Stimulated activated CD8-positive, alpha-beta memory T cell treated with anti-CD3 and anti-CD28 coated beads, Interleukin-4, amount 100 ng/mL, for 48 hours (primary cell): ENCODE data around the gene SCUBE1.
A peak's percentile ranks its signal among the peaks of the same experiment; 100 is the strongest.
"Not testable (repeated sequence)": the region's sequence is repeated elsewhere in the genome, so short reads cannot be mapped to it uniquely, and the experiment has no call there.

Source experiments
- DNase-seq: peaks from one replicate; pipeline ENCODE4 v3.0.0-alpha.2; 2020

SCUBE1 gene

DNA sequence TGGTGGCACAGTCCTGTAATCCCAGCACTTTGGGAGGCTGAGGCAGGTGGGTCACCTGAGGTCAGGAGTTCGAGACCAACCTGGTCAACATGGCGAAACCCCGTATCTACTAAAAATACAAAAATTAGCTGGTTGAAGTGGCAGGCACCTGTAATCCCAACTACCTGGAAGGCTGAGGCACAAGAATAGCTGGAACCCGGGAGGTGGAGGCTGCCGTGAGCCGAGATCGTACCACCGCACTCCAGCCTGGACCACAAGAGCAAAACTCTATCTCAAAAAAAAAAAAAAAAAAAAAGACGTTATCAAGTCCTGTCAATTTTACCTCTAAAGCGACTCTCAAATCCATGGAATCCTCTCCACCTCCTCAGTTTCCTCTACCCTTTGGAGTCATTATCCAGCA lies 12.5 kb upstream of the SCUBE1 start:
- DNase-seq = not testable (repeated sequence)

DNA sequence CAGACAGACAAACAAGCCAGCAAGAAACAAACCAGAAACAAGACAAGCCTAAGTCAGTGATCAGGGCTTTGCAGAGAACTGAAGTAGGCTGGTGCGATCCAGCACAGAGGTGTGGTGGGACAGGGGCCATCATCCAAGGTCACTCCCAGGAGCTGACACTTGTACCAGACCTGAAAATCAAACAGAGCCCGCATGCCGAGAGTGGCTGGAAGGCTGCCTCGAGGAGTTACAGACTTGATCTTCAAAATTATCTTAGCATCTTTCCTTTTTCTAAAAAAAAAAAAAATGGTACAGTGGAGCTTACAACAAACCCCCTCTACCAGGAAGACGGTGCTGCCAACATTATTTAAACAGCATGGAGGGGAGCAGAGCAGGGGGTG lies 8.8 kb upstream of the SCUBE1 start:
- DNase-seq = no peak

DNA sequence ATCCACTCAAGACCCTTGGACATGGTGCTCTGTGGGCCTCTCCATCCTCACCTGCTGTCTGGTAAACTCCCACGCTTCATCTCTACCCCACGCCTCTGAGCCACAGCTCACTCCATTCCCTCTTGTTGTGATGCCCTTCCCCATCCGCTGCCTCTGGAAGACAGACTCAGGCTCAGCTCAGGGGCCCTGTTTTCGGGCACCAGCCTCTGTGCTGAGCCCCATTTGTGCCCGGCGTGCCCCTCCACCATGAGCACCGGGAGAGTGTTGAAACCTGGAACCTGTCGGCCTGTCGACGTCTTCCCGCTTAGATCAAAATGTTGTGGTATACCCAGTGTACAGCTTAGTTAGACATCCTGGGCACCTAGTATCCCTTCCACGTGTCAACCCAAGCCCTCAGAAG lies 6.5 kb upstream of the SCUBE1 start:
- no peak for DNase-seq

DNA sequence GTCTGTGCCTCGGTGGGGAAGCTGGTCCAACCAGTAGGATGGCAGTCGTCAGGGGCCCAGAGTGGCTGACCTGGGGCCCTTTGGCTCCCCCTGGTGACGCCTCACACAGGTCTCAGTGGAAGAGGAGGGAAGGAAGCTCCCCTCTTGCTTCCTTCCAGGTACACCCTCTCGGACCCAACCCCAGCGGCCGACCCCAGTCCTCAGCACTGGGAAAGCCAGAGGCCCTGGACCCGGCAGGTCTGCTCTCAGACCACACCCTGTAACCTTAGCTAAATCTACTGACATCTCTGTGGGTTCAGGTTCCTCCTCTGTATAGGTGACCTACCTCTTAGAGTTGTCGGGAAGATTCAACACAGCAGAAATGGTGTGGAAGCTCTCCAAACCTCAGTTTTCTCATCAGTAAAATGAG lies 3.4 kb upstream of the SCUBE1 start:
- DNase-seq = peak; percentile 81

DNA sequence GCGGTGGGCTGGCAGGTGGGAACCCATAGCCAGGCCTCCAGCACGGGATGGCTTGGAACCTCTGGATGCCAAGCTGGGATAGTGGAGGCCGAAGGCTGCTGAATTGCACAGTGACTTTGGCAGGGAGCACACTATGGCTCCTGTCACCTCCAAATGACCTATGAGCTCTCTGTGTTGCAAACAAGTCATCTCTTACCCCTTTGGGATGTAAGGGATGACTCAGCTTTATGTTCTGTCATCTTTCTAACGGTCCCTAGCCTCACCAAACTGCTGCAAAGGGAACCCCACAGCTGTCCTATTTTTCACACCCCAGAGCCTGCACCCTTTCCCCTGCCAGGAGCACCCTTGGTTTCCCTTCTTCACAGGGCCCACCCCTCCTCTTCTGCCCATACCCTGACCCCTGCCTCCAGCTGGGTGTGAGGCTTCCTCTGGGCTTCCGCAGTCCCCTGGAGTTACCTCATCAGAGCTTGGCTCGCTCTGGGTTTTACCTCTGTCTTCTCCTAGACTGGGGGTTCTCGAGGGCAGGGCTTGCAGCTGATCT lies 2.7 kb upstream of the SCUBE1 start:
- no peak for DNase-seq

DNA sequence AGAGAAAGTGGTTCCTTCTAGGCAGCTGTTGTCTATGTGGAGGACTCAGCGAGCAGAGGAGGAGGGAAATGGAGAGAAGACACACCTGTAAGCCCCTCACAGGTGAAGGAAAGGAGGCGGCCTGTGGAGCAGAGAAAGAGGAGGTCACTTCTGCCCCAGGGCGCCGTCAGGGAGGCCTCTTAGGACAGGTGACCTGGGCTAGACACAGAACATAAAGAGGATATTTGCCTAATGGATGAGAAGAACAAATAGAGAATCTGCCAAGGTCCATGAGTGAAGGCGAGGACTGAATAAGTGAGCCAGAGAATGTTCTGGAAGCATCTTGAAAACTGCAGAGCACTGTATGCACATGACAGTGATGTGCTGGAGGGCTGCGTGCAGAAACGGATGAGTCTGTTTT lies 2.2 kb upstream of the SCUBE1 start:
- DNase-seq = no peak

DNA sequence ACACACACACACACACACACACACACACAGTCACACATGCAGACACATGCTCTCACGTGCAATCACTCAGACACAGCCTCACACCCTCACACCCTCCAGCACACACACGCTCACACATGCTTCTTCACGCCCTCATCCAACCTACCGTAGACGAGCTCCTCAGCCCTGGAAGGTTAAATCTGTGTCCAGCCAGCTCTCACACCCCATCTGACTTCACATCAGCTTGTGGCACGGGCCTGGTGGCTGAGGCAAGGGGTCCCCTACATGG lies 1.3 kb upstream of the SCUBE1 start:
- no peak for DNase-seq

DNA sequence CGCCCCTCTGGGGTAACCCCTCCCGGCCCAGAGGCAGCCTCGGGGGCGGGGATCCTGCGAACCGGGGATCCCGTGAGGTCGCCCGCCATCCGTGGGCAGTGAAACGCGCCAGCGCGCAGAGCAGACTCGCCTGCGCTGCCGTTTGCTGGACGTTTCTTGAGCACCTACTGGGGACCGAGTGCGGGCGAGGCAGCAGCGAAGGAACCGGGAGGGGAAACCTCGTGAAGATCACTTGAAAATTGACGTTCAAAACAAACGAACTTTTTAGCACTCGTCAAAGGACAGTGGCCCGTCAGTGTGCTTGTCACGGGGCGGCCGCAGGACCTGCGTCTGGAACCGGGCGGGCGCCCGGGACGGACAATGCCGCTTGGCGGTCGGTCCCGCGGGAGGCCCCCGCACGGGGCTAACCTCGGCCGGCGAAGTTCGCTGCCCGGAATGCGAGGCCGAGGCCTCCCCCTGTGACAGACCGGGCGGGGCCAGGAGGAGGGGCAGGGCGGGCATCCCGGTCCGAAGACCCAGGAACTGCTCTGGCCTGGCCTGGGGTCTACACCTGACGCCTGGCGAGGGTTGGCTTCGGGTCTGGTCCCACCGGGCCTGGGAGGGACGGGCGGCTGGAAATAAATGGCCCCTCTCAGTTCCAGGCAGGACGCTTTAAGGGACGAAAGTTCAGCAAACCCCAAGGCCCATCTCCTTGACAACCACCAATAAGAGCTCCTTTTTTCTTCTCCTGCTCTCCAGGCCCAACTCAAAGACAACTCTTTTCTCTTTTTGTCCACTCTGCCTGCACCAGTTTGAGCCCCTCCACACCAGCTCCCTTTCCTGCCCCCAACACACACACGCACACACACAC lies 723 bp upstream of the SCUBE1 start:
- no peak for DNase-seq

DNA sequence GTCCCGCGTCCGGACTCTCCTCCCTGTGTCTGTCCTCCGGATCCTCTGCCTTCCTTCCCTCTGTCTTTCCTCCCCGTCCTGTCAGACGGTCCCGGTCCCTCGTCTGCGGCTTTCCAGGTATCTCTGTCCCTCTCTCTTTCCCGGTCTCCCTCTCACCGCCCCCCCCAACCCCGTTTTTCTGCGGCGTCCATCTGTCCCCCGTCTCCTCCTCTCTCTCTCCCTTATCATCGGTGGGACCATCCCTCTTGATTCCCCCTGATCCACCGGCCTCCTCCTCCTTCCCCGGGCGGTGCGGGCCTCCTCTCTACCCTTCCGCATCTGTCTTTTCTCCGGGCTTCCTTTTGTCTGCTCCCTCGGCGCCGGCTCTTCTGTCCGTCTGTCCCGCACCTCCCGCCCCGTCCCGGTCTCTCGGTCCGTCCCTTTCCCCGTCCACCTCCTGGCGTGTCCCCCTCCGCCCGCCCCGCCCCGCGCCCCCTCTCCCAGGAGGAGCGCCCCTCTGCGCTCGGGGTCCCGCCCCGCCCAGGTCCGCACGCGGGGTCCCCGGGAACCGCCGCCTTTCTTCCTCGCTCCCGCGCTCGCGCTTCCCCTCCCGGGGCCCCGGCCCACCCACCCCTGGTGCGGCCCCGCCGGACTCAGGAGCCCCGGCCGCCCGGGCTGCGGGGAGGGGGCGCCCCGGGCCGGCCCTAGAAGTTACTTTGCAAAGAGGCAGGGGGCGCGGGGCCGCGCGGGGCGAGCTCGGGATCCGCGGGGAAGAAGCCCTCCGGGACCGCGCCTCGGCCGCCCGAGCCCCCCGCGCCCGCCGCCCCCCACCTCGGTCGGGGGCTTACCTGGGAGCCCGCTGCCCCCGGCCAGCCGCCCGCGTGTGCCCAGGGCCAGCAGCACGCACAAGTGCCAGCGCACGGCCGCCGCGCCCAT lies 568 bp downstream of the SCUBE1 start:
- DNase-seq = no peak

DNA sequence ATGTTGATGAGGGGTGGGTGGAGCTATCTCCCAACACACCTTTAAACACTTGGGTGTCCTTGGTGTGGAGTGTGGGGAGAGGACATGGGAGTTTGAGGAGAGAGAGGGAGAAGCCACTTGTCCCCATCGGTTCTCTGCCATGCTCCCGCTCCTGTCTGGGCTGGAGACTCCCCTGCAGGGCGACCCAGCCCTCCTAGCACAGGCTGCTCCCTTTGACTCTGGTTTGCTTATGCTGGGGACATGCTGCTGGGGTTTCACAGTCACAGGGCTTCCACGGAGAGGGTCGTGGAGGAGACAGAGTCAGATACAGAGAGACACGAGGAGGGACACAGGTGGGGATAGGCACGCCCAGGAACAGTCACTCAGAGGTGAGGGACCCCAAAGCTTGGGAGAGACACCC lies 1.6 kb downstream of the SCUBE1 start:
- DNase-seq = no peak

DNA sequence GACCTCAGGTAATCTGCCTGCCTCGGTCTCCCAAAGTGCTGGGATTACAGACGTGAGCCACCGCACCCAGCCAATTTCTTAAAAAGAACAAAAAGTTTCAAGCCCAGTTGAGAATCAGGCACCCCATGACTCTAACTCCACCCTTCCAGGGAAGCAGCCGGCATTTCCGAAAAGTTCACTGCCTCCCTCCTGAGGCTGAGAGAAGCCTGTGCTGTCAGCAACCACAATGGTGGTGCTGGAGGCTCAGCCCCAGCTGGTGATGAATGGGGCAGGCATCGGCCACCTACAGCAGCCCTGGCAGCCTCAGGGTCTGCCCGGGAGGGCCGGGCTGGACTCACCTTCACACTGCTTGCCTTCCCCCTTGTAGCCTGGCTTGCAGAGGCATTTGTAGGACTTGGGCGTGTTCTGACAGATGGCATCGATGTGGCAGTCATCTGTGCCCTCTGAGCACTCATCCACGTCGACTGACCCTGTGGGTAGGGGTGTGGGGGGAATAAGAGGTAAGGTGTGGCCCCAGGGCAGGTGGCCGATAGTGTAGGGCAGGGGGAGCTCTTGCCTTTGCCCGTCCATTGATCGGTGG lies 4.3 kb downstream of the SCUBE1 start:
- DNase-seq = no peak

DNA sequence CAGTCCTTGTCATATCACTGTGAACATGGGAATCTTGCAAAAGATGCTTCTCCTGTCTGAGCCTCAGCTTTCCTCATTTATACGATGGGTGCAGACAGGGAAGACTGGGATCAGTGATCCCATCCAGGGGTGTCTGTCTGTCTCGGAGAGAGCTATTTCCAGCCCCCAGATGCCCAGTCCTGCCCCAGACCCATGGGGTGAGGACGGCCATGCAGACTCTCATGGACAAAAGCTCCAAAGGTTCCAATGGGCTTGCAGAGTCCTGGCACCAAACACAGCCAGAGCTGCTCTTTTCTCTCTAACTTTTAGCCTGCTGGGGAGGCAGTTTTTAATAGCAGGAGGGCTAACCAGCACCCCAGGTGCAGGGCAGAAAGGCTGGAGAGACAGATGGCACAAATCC lies 5.2 kb downstream of the SCUBE1 start:
- no peak for DNase-seq

DNA sequence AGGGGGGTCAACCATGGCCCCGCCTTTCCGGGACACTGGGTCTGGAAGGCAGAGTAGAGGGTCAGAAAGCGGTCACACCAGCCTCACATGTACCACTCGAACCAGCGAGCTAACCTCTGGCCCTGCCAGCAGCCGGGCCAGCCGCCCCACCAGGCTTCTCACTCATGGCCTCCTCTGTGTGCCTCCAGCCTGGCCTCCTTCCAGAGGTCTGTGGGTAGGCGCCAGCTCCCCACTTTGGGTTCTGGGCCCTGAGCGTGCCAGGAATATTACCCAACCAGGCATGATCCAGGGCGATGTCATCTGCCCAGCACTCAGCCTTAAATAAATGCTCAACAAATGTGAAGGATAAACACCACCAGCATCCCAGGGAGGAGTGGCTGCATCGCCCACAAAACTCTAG lies 5.8 kb downstream of the SCUBE1 start:
- DNase-seq = no peak

DNA sequence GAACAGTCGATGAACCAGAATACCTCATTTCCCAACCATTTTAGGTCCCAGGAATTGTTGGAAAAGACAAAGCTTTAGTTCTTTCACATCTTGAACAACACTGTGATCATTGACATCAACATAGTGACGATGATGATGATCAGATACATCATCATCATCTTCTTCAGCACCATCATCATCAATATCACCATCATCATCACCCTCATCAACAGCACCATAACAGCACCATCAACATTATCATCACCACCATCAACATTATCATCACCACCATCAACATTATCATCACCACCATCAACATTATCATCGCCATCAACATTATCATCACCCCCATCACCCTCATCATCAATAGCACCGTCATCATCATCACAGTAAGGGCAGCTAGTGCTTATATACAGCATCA lies 8.8 kb downstream of the SCUBE1 start:
- DNase-seq = no peak

DNA sequence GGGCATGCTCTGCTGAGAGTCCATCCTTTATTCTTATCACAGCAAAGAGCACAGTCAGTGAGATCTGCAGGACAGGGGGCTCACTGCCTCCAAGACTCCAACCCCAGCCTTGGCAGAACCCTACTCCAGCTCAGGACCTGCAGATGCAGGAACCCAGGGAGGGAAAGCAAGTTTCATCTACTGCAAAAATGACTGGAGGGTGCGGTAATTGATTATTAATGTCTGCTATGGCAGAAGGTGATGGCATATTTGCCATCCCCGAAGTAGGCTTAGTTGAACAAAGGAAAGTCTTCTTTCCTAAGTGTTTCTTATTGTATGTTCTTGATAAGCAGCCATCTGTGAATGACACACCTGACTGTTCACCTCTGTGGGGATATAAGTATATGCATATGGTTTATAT lies 9.2 kb downstream of the SCUBE1 start:
- no peak for DNase-seq

DNA sequence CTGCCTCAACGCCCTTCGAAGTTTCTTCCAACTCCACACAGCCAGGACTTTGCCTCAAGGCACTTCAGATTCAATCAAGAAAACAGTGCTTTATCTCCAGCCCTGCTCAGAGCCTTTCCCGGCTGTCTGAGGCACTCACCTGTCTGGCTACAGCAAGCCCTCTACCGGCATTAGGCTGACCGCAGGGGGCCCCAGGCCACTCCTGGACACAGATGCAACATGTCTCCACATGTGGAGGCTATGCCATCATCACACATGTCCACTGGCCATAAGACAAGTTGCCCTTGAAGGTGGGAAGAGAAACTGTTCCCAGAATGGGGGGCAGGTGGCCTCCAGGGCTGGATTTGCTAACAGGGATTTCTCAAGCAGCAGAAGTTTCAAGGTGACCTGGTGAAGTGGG lies 10.0 kb downstream of the SCUBE1 start:
- DNase-seq = no peak

DNA sequence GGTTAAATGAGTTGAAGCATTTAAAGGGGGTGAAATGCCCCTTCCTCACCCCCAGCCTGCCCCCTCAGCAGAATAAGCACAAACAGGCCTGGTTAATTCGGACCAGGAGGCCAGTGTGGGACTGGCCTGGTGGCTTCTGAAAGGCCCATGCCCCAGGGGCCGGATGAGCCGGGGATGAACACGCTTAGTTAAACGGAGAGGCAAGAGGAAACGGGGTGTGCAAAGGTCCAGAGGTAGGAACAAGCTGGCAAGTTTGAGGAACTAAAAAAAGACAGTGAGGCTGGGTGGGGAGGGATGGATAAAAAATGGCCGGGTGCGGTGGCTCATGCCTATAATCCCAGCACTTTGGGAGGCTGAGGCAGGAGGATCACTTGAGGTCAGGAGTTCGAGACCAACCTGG lies 11.5 kb downstream of the SCUBE1 start:
- DNase-seq = no peak

DNA sequence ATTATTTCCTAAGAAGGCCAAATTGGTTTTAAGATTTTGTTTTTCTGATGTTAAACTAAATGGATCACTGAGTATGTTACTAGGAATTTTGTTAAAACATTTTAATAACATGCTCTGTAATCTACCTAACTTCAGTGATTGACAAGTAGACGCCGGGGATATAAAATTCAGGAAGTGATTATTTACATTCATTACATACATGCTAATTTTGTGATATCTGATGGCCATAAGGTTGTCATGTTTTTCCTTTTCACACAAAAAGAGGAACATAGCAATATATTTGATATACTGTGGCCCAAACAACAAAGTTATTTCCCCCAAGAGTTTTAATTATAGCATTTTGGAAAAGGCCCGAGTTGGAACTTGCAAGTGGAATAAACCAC lies 12.1 kb downstream of the SCUBE1 start:
- DNase-seq = no peak

DNA sequence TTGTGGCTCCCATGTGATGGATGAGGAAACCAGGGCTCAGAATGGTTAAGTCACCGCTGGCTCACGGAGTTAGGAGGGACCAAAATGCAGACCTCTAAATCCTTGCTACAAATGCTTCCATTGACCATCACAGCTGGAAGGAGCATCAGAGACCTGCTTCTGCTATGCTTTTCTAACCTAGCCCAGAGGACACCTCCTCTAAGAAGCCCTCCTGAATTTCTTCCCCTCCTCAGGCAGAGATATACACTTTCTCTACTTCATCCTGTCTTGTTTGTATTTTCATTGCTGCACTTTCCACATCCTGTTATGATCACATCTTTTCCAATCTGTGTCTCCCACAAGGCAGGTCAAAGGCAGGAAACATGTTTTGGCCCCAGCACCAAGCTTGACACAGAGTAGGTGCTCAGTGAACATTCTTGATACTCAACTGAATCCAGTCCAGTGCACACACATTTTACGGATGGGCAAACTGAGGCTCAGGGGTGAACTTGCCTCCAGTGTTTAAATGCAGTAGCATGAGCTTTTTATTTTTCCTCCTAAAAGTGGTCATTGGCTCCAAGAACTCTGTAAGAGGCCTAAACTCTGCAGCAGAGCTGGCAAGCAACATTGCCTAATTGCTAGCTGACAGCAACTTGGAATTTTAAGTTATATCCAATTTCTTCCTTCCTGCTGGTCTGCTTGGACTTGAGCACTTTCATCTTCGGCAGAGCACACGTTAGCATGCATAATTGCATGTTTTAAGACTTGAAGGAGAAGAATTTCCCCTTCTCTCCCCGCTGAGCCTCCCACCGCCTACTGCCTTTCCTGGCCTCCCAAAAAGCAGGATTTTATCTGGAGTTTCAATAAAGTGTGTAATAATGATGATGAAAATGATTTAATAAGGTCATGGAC lies 12.7 kb downstream of the SCUBE1 start:
- DNase-seq = no peak

DNA sequence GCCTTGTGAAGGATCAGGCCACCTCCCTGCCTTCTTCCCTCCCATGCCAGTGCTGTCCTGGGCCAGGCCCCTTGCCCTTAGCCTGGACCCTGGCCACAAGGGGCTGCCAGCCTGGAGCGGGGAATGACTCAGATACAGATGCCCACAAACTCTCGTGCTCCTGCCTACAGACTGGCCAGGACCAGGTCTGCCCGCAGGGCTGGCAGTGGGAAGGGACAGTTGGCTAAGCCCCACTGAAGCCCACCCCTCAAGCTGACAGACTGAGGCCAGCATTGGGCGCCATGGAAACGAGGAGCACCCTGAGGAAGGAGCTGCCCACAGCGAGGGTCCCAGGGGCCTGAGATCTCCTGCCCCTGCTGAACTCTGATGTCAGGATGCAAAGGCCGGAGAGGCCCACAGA lies 14.1 kb downstream of the SCUBE1 start:
- no peak for DNase-seq

DNA sequence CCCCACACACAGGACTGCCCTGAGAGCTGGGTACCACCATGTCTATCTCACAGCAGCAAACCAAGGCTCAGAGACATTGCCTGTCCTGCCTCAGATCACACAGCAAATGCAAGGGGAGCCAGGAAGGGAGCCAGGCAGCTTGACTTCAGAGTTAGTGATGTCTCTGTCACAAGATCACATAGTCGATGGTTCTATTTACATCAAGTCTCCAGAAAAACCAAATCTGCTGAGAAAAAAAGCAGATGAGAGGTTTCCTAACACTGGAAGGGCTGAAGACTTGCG lies 16.1 kb downstream of the SCUBE1 start:
- DNase-seq = no peak

DNA sequence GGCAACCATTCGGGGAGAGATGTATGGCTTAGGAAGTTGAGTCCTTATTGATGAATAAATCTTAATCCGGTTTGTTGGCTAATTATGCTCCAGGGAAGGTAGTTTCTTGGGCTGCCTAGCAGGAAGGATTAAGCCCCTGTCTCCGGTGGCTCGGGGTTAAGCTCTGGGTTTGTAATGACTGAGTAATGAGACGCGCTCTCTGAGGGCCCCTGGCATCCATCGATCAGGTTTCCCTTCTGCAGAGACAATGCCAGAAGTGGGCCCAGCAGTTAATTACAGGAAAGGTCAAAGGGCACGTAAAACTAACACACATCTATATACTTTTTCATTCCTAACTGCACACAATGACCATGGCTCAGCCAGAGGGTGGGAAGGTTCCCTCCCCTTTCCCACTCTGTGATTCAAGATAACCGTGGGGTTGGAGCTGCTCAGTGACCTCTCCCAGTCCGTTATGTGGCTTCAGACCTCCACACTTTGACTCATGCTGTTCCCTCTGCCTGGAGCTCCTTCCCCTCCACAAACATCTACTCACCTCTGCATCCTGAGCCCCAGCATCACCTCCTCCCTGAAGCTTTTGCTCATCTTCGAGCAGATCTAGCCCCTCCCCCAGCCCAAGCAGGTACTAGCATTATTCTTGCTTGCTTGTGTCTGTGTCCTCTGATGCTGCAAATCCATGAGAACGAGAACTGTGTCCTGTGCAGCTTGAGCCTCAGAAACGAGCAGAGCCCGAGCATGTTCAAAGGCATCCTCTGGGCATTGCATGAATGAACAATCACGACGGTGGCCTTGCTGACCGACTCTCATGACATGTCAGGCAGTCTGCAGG lies 16.6 kb downstream of the SCUBE1 start:
- DNase-seq = no peak
